RWPE2 (cell line): ENCODE results near the gene RTN4IP1.

ENCODE experiments used
- ATAC-seq: fragments of 200-7000 bp; cut with Tn5 transposase; 3 replicates; pipeline ENCODE4 v1.9.1; 2021; ENCODE audit warnings: low read depth
- DNase-seq: peaks from one replicate; pipeline ENCODE4 v3.0.0-alpha.2; 2020; ENCODE audit warnings: low spot score
- H3K27ac ChIP-seq: fragments of 450-650 bp; 2 replicates; pipeline ENCODE4 v1.5.1; 2017; ENCODE audit warnings: mild to moderate bottlenecking; ENCODE audit not compliant: poor library complexity, severe bottlenecking
- H3K27me3 ChIP-seq: fragments of 250-450 bp; sonication (Bioruptor Pico); 2 replicates; pipeline ENCODE4 v1.5.1; 2021; ENCODE audit warnings: mild to moderate bottlenecking, moderate library complexity; ENCODE audit not compliant: insufficient read depth, poor library complexity, severe bottlenecking
- H3K36me3 ChIP-seq: fragments of 250-450 bp; sonication (Bioruptor Pico); 2 replicates; pipeline ENCODE4 v1.5.1; 2020; ENCODE audit warnings: low read depth, mild to moderate bottlenecking, moderate library complexity
- H3K4me1 ChIP-seq: fragments of 250-450 bp; sonication (Bioruptor Pico); 2 replicates; pipeline ENCODE4 v1.5.1; 2021; ENCODE audit warnings: mild to moderate bottlenecking, moderate library complexity; ENCODE audit not compliant: insufficient read depth, poor library complexity, severe bottlenecking
- H3K4me3 ChIP-seq: fragments of 250-450 bp; sonication (Bioruptor Pico); 2 replicates; pipeline ENCODE4 v1.5.1; 2021; ENCODE audit warnings: mild to moderate bottlenecking, moderate library complexity; ENCODE audit not compliant: severe bottlenecking
- H3K9me3 ChIP-seq: fragments of 250-450 bp; sonication (Bioruptor Pico); 2 replicates; pipeline ENCODE4 v1.5.1; 2021; ENCODE audit warnings: mild to moderate bottlenecking, moderate library complexity; ENCODE audit not compliant: severe bottlenecking
- TF ChIP-seq, protein P1 (sequence below): fragments of 450-650 bp; IDR thresholded peaks from one replicate; pipeline ENCODE4 v1.5.1; 2017; ENCODE audit warnings: mild to moderate bottlenecking, moderate library complexity; ENCODE audit not compliant: poor library complexity, severe bottlenecking

RTN4IP1 gene

DNA sequence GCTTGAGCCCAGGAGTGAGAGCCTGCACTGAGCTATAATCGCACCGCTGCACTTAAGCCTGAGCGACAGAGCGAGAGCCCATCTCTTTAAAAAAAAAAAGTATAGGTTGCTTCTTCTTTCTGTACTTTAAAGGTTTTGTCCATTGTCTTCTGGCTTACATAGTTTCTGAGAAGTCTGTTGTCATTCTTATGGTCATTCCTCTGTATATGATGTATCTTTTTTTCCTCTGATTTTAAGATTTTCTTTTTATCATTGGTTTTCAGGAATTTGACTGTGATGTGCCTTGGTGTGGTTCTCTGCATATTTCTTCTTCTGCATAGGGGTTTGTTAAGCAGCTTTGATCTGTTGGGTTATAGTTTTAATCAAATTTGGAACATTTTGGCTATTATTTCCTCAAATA lies 29.2 kb upstream of the RTN4IP1 start:
- no peak for DNase-seq
- H3K4me3 ChIP-seq, result no peak overlapping the region
- H3K36me3 ChIP-seq, result peaks cover 63% of the 10 kb centered on the region
- TF ChIP-seq, protein P1, sequence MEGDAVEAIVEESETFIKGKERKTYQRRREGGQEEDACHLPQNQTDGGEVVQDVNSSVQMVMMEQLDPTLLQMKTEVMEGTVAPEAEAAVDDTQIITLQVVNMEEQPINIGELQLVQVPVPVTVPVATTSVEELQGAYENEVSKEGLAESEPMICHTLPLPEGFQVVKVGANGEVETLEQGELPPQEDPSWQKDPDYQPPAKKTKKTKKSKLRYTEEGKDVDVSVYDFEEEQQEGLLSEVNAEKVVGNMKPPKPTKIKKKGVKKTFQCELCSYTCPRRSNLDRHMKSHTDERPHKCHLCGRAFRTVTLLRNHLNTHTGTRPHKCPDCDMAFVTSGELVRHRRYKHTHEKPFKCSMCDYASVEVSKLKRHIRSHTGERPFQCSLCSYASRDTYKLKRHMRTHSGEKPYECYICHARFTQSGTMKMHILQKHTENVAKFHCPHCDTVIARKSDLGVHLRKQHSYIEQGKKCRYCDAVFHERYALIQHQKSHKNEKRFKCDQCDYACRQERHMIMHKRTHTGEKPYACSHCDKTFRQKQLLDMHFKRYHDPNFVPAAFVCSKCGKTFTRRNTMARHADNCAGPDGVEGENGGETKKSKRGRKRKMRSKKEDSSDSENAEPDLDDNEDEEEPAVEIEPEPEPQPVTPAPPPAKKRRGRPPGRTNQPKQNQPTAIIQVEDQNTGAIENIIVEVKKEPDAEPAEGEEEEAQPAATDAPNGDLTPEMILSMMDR, result no peak
- no peaks in the 10 kb centered on the region for H3K27me3 ChIP-seq
- no peak for ATAC-seq
- peaks cover 5% of the 10 kb centered on the region for H3K9me3 ChIP-seq
- H3K27ac ChIP-seq, result no peak overlapping the region
- no peaks in the 10 kb centered on the region for H3K4me1 ChIP-seq

DNA sequence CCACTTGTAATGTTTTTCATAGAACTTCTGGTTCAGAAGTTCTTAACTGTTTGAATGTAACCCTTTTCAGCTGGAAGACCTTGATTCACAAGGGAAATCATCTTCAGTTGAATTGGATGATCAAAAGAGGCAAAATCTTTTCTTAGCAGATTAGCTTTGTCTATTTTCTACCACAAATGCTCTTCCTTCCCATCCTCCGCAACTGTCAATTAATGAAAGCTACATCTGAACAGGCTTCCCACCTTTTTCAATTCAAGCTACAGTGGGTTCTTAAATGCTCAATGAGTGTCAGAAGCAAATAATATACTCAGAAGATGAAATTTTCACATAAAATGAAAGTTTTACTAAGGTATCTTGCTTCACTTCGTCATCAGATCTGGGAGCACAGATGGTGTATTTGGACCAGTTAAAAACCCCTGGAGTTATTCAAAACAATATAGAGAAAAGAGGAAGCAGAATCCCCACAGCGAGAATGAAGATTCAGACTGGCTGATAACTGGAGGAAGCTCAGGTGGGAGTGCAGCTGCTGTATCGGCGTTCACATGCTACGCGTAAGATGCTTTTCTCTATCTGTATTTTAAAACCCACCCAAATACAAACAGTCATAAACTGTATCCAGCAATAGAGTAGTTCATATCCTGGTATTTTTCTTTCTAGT lies 19.5 kb upstream of the RTN4IP1 start:
- DNase-seq (no peak), ATAC-seq (no peak)
- no peaks in the 10 kb centered on the region for H3K9me3 ChIP-seq
- no peaks in the 10 kb centered on the region for H3K27me3 ChIP-seq
- no peak overlapping the region for H3K27ac ChIP-seq
- H3K4me3 ChIP-seq, result no peak overlapping the region
- H3K36me3 ChIP-seq, result peaks cover 76% of the 10 kb centered on the region
- TF ChIP-seq, protein P1, result no peak
- no peaks in the 10 kb centered on the region for H3K4me1 ChIP-seq

DNA sequence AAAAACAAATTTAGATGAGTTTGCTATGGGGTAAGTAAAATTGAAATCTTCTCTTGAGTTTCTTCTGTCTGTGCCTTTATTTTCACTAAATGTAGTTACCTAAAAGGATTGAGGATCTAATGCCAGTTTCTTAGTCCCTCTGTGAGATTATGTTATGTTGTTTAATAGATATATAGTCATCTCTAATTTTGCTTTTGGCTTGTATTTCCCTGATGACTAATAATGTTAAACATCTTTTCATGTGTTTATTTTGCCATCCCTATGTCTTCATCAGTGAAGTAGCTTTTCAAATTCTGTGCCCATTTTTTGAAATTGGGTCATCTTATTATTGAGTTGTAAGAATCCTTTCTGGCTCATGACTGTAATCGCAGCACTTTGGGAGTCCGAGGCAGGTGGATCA lies 13.8 kb upstream of the RTN4IP1 start:
- Histone ChIP-seq H3K4me1 (no peaks in the 10 kb centered on the region), H3K27me3 (no peaks in the 10 kb centered on the region), H3K27ac (no peak overlapping the region), H3K9me3 (no peaks in the 10 kb centered on the region), H3K36me3 (peaks cover 62% of the 10 kb centered on the region), H3K4me3 (no peak overlapping the region)
- ATAC-seq, result no peak
- TF ChIP-seq, protein P1, result no peak
- DNase-seq, result no peak

DNA sequence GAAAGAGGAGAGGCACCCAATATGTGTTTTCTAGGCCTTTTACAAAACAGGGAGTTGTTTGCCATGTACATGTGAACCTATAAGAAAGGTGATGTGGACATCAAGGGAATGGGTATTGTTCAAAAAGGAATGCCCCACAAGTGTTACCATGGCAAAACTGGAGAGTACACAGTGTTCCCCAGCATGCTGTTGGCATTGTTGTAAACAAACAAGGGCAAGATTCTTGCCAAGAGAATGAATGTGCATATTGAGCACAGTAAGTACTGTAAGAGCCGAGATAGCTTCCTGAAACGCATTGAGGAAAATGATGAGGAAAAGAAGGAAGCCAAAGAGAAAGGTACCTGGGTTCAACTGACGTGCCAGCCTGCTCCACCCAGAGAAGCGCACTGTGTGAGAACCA lies 13.2 kb upstream of the RTN4IP1 start:
- no peak for ATAC-seq
- H3K4me3 ChIP-seq, result no peak overlapping the region
- TF ChIP-seq, protein P1, result no peak
- H3K9me3 ChIP-seq, result no peaks in the 10 kb centered on the region
- H3K36me3 ChIP-seq, result peaks cover 62% of the 10 kb centered on the region
- no peaks in the 10 kb centered on the region for H3K27me3 ChIP-seq
- H3K27ac ChIP-seq, result no peak overlapping the region
- DNase-seq, result no peak
- no peaks in the 10 kb centered on the region for H3K4me1 ChIP-seq

DNA sequence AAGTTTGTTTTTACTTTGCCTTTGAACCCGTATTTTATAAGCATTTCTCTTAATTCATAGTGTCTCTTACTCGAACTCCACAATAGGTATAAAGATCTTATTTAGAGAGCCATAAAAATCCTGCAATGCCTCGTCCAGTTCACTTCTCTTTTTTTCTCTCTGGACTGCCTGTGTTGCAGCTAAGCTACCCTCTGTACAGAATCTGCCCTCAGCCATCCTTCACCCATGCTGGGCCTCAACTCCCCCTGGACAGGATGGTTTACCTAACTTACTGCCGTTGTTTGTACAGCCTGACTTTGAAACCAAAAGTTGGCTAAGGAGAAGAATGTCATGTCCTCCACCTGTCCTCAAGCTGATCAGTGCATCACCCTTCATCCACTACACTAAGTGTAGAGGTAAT lies 10.5 kb upstream of the RTN4IP1 start:
- Histone ChIP-seq H3K4me3 (no peak overlapping the region), H3K27me3 (no peaks in the 10 kb centered on the region), H3K36me3 (peaks cover 46% of the 10 kb centered on the region), H3K4me1 (no peaks in the 10 kb centered on the region), H3K27ac (no peak overlapping the region), H3K9me3 (no peaks in the 10 kb centered on the region)
- TF ChIP-seq, protein P1, result no peak
- ATAC-seq, result no peak
- no peak for DNase-seq
